Endothelial cell of umbilical vein (primary cell): ENCODE measurements around the gene CIAO3. TPM values are rescaled to one million over a fixed set of nuclear protein-coding genes. Genes with fewer than 3 reads are reported as not detected.

Experiments used
- BruUV-seq: library from RNA; stranded (reverse); fragments of 400-500 nt; replicated peaks from 2 replicates; lab custom pipeline; 2021; lab: Mats Ljungman, UMichigan
- CTCF ChIA-PET: fragments of 300-600, 350-600 bp; sonication (Branson Sonifier 250); formaldehyde crosslinking; loops from one replicate; lab custom pipeline; 2021; ENCODE audit warnings: antibody characterized with exemption, inconsistent platforms; lab: Charles Lee
- POLR2A ChIA-PET: fragments of 300-600, 350-600 bp; sonication (Branson Sonifier 250); formaldehyde crosslinking; loops from one replicate; lab custom pipeline; 2021; ENCODE audit warnings: antibody characterized with exemption, inconsistent platforms; lab: Charles Lee
- DNase-seq: peaks from one replicate; pipeline ENCODE4 v3.0.0-alpha.2; 2011; ENCODE audit warnings: low read depth, low spot score
- FAIRE-seq: peaks from 2 replicates; lab custom pipeline; 2011; peaks lifted over from hg19 to GRCh38; lab: Jason Lieb, UNC
- H2AFZ ChIP-seq: 2 replicates; pipeline ENCODE4 v1.6.0; 2012; ENCODE audit warnings: low read depth, low read length, control low read depth, inconsistent platforms
- H3K27ac ChIP-seq: 2 replicates; pipeline ENCODE4 v1.5.1; 2011; ENCODE audit warnings: low read depth, mild to moderate bottlenecking, control low read depth, low read length, moderate library complexity; ENCODE audit not compliant: insufficient read depth
- H3K27me3 ChIP-seq, 2 experiments: 2 replicates each; pipeline versions ENCODE4 v1.6.0 to v1.6.1; 2011; ENCODE audit warnings: low read length in 2 of 2, mixed read lengths in 1 of 2; ENCODE audit not compliant: control insufficient read depth in 2 of 2, insufficient read depth in 2 of 2
- H3K36me3 ChIP-seq, 2 experiments: 2 replicates in 1 of 2; 3 replicates in 1 of 2; pipeline ENCODE4 v1.5.1; 2011; ENCODE audit warnings: low read length in 2 of 2, mild to moderate bottlenecking in 1 of 2, moderate library complexity in 1 of 2; ENCODE audit not compliant: control insufficient read depth in 2 of 2, insufficient read depth in 2 of 2; ENCODE audit errors: extremely low read depth in 1 of 2
- H3K4me1 ChIP-seq: 3 replicates; pipeline ENCODE4 v1.5.1; 2011; ENCODE audit warnings: mild to moderate bottlenecking, low read length; ENCODE audit not compliant: control insufficient read depth, insufficient read depth; ENCODE audit errors: extremely low read depth
- H3K4me2 ChIP-seq: 2 replicates; pipeline ENCODE4 v1.6.1; 2011; ENCODE audit warnings: low read length, control low read depth, mixed read lengths; ENCODE audit not compliant: insufficient read depth
- H3K4me3 ChIP-seq, 3 experiments: fragments of 200-600 bp in 1 of 3; sonication (generic), shearing (Covaris generic) in 1 of 3; replicated peaks in 1 of 3; 2 replicates each; pipeline ENCODE4 v1.5.1; 2011 to 2016; ENCODE audit warnings: control low read depth in 3 of 3, low read length in 3 of 3, mild to moderate bottlenecking in 2 of 3, inconsistent platforms in 1 of 3, low read depth in 1 of 3, moderate library complexity in 1 of 3; ENCODE audit not compliant: insufficient read depth in 1 of 3
- H3K79me2 ChIP-seq: 2 replicates; pipeline ENCODE4 v1.6.0; 2012; ENCODE audit warnings: low read length, inconsistent platforms; ENCODE audit not compliant: control insufficient read depth, insufficient read depth
- H3K9ac ChIP-seq: replicated peaks from 2 replicates; pipeline ENCODE3; 2011; ENCODE audit warnings: low read length, control low read depth; ENCODE audit not compliant: insufficient read depth; ENCODE audit errors: extremely low read depth
- H3K9me1 ChIP-seq: replicated peaks from 3 replicates; pipeline ENCODE4 v1.6.0; 2011; ENCODE audit warnings: mild to moderate bottlenecking, low read length; ENCODE audit not compliant: control insufficient read depth, insufficient read depth; ENCODE audit errors: extremely low read depth
- H3K9me3 ChIP-seq: replicated peaks from 2 replicates; pipeline ENCODE4 v1.5.1; 2012; ENCODE audit warnings: low read length, inconsistent platforms; ENCODE audit not compliant: control insufficient read depth, insufficient read depth
- H4K20me1 ChIP-seq: replicated peaks from 2 replicates; pipeline ENCODE3; 2011; ENCODE audit warnings: mild to moderate bottlenecking, low read length; ENCODE audit not compliant: control insufficient read depth, insufficient read depth; ENCODE audit errors: extremely low read depth
- EZH2 ChIP-seq: IDR thresholded peaks from 2 replicates; pipeline ENCODE4 v1.6.1; 2012; ENCODE audit warnings: borderline replicate concordance, low read depth, mild to moderate bottlenecking, moderate library complexity, low read length, inconsistent platforms; ENCODE audit not compliant: severe bottlenecking
- FOS ChIP-seq: IDR thresholded peaks from 2 replicates; pipeline ENCODE4 v1.6.1; 2011; ENCODE audit warnings: mild to moderate bottlenecking, low read length, moderate library complexity, borderline replicate concordance; ENCODE audit not compliant: insufficient read depth
- GATA2 ChIP-seq: IDR thresholded peaks from 2 replicates; pipeline ENCODE4 v1.7.0; 2011; ENCODE audit warnings: low read depth, mild to moderate bottlenecking, moderate library complexity, mixed read lengths, low read length; ENCODE audit not compliant: insufficient read length, insufficient read depth
- JUN ChIP-seq: IDR thresholded peaks from 2 replicates; pipeline ENCODE4 v1.6.1; 2011; ENCODE audit warnings: borderline replicate concordance, low read depth; ENCODE audit not compliant: insufficient read length, insufficient read depth
- MYC ChIP-seq: IDR thresholded peaks from one replicate; pipeline ENCODE4 v1.6.1; 2011; ENCODE audit warnings: mild to moderate bottlenecking, low read depth, low read length
- POLR2A ChIP-seq: IDR thresholded peaks from 2 replicates; pipeline ENCODE4 v1.6.1; 2012; ENCODE audit warnings: low read depth, mild to moderate bottlenecking, control low read depth, low read length
- POLR2AphosphoS5 ChIP-seq: IDR thresholded peaks from 2 replicates; pipeline ENCODE4 v1.6.1; 2012; ENCODE audit warnings: low read depth, mild to moderate bottlenecking, control low read depth, low read length, moderate library complexity; ENCODE audit not compliant: insufficient read depth
- dilution Hi-C: fragments of 300-500 bp; cut with MboI; formaldehyde crosslinking; loops from one replicate; pipeline ENCODE4 v1.15.0; 2019; ENCODE audit warnings: low sequenced_read_pairs; ENCODE audit not compliant: extremely low pct_ligation_motif_present
- intact Hi-C: fragments of 100-400 bp; cut with micrococcal nuclease; formaldehyde crosslinking; loops from one replicate; pipeline ENCODE4 v1.10.0; 2022
- polyA plus RNA-seq, 4 experiments: library from polyadenylated mRNA; depleted of rRNA in 3 of 4; stranded (reverse) in 3 of 4; unstranded in 1 of 4; fragments of >200 nt; gene quantifications; 2 replicates each; pipeline versions ENCODE4 v1.2.1 to v1.2.3, GENCODE V29; 2011 to 2012; ENCODE audit warnings: missing spikeins in 1 of 4
- total RNA-seq: library from RNA; stranded (reverse); gene quantifications from 2 replicates; pipeline ENCODE4 v1.2.3, GENCODE V29; 2021
- TF ChIP-seq, protein P1 (sequence below), 2 donors: IDR thresholded peaks; 1 replicate in 1 of 2; 2 replicates in 1 of 2; pipeline ENCODE4 v1.5.1; 2011; ENCODE audit warnings: low read length in 2 of 2, mild to moderate bottlenecking in 2 of 2, moderate library complexity in 2 of 2, control low read depth in 1 of 2, inconsistent platforms in 1 of 2, low read depth in 1 of 2; ENCODE audit not compliant: insufficient read depth in 1 of 2; ENCODE audit errors: extremely low read depth in 1 of 2
- TF ChIP-seq, protein P2 (sequence below): IDR thresholded peaks from 2 replicates; pipeline ENCODE4 v1.6.1; 2011; ENCODE audit not compliant: insufficient read depth, insufficient read length

Gene CIAO3
- total and polyA plus RNA-seq, 2 donors (not counting 3 experiments of a cell fraction or from before 2014, with no cell fraction given): 23.1 to 33.8 TPM

DNA sequence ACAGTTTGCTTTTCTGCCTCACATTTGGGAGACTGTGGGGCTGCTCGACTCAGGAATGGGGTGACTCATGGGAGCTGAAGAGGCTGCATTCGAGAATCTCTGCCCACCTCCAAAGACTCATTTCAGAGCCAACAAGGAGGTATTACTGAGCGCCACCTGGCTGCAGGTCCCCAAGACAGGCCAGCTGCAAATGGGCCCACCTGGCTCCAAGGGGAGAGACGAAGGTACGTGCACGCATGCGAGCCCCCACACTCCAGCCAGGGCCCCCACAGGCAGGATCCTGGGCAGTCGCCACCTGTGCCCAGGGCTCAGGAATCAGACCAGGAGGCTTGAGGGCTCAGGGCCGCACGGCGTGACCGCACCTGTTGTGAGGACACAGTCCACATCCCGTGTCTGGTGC, 7.9 kb downstream of the CIAO3 start:
- DNase-seq (no peak), FAIRE-seq (no peak)
- POLR2A ChIA-PET: no interaction called here
- Histone ChIP-seq H3K9me3 (no peaks in the 10 kb centered on the region), H3K9me1 (no peaks in the 10 kb centered on the region), H3K27me3 (no peaks in the 10 kb centered on the region), H3K4me1 (peaks cover 4% of the 10 kb centered on the region), H3K4me3 (no peak overlapping the region), H2AFZ (no peak overlapping the region), H3K9ac (no peak overlapping the region), H3K36me3 (peaks cover 7 to 40% of the 10 kb centered on the region in 2 experiments), H3K4me2 (no peak overlapping the region), H3K79me2 (no peaks in the 10 kb centered on the region), H3K27ac (no peak overlapping the region), H4K20me1 (no peaks in the 10 kb centered on the region)
- dilution Hi-C loops: no loop called here
- no TSS peak for BruUV-seq
- TF ChIP-seq, protein P1, sequence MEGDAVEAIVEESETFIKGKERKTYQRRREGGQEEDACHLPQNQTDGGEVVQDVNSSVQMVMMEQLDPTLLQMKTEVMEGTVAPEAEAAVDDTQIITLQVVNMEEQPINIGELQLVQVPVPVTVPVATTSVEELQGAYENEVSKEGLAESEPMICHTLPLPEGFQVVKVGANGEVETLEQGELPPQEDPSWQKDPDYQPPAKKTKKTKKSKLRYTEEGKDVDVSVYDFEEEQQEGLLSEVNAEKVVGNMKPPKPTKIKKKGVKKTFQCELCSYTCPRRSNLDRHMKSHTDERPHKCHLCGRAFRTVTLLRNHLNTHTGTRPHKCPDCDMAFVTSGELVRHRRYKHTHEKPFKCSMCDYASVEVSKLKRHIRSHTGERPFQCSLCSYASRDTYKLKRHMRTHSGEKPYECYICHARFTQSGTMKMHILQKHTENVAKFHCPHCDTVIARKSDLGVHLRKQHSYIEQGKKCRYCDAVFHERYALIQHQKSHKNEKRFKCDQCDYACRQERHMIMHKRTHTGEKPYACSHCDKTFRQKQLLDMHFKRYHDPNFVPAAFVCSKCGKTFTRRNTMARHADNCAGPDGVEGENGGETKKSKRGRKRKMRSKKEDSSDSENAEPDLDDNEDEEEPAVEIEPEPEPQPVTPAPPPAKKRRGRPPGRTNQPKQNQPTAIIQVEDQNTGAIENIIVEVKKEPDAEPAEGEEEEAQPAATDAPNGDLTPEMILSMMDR (IDR thresholded peaks at IDR 0.05; ENCODE audit: extremely low read depth in 1 of 2, insufficient read depth in 1 of 2, low read depth in 1 of 2, low read length in 2 of 2): no peak
- CTCF ChIA-PET: interaction anchor here (1.0 kb wide), 1 partner anchor 29 kb away, joined by 3 read pairs; no protein-coding TSS in a partner anchor
- intact Hi-C loops: no loop called here

DNA sequence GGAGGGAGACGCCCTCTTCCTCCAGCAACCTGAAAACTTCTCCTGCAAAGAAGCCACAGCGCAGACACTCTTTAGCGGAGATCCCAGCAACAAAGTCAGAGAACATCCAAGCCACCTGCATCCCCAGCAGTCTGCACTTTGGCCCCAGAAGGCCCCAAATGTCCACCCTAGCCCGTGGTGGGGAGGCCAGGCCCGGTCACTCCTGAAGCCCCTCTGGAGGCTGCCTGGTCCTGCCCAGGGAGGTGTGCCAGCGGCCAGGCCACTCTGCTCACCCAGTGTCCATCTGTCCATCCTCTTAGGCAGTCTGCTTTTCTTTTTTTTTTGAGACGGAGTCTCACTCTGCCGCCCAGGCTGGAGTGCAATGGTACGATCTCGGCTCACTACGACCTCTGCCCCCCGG, 8.5 kb downstream of the CIAO3 start:
- Histone ChIP-seq H3K36me3 (peaks cover 7 to 35% of the 10 kb centered on the region in 2 experiments), H3K4me3 (no peak overlapping the region), H3K9me1 (no peaks in the 10 kb centered on the region), H4K20me1 (no peaks in the 10 kb centered on the region), H3K4me2 (no peak overlapping the region), H3K79me2 (no peaks in the 10 kb centered on the region), H3K27me3 (no peaks in the 10 kb centered on the region), H3K4me1 (peaks cover 9% of the 10 kb centered on the region), H3K9ac (no peak overlapping the region), H3K27ac (no peak overlapping the region), H3K9me3 (no peaks in the 10 kb centered on the region), H2AFZ (no peak overlapping the region)
- dilution Hi-C loops: no loop called here
- ChIA-PET CTCF (interaction anchor here (1.0 to 1.5 kb wide), 2 partner anchors 20 to 29 kb away, joined by 3 to 5 read pairs; no protein-coding TSS in a partner anchor), POLR2A (no interaction called here)
- no TSS peak for BruUV-seq
- DNase-seq (no peak), FAIRE-seq (no peak)
- intact Hi-C loops: no loop called here
- no peak for TF ChIP-seq POLR2AphosphoS5
- TF ChIP-seq JUN: no peak
- no peak for TF ChIP-seq POLR2A
- no peak for TF ChIP-seq MYC
- no peak for TF ChIP-seq GATA2
- TF ChIP-seq, protein P1 (IDR thresholded peaks at IDR 0.05; ENCODE audit: extremely low read depth in 1 of 2, insufficient read depth in 1 of 2, low read depth in 1 of 2, low read length in 2 of 2): no peak
- TF ChIP-seq, protein P2, sequence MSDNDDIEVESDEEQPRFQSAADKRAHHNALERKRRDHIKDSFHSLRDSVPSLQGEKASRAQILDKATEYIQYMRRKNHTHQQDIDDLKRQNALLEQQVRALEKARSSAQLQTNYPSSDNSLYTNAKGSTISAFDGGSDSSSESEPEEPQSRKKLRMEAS: no peak
- no peak for TF ChIP-seq EZH2
- no peak for TF ChIP-seq FOS
